IMR-90 (cell line): Measurements from ENCODE around the gene NGEF. TPM values are rescaled to one million over a fixed set of nuclear protein-coding genes. Genes with fewer than 3 reads are reported as not detected.
A peak's percentile ranks its signal among the peaks of the same experiment; 100 is the strongest.

Source experiments
- ATAC-seq: fragments of 200-7000 bp; cut with Tn5 transposase; 2 replicates; pipeline ENCODE4 v1.9.1; 2020; ENCODE audit warnings: low read depth, mild to moderate bottlenecking, moderate library complexity
- BruUV-seq: library from RNA; stranded (reverse); fragments of 400-500 nt; replicated peaks from 2 replicates; lab custom pipeline; 2021; lab: Mats Ljungman, UMichigan
- CTCF ChIA-PET: fragments of 300-600 bp; formaldehyde crosslinking; extraction: SDS; loops from one replicate; lab custom pipeline; 2021; ENCODE audit warnings: antibody characterized with exemption; lab: Yijun Ruan, JAX
- POLR2A ChIA-PET: fragments of 300-600 bp; sonication (Branson Sonifier 250); formaldehyde crosslinking; loops from one replicate; lab custom pipeline; 2022; ENCODE audit warnings: antibody characterized with exemption; ENCODE audit not compliant: unreplicated experiment; lab: Charles Lee
- DNase-seq: peaks from one replicate; pipeline ENCODE4 v3.0.0; 2013
- H2AFZ ChIP-seq: replicated peaks from 2 replicates; pipeline ENCODE3; 2013; ENCODE audit warnings: low read length, mild to moderate bottlenecking; ENCODE audit not compliant: poor library complexity
- H2AK5ac ChIP-seq: 2 replicates; pipeline ENCODE4 v1.6.1; 2013; ENCODE audit warnings: low read depth, low read length, inconsistent platforms
- H2AK9ac ChIP-seq: replicated peaks from 2 replicates; pipeline ENCODE3; 2013; ENCODE audit warnings: mild to moderate bottlenecking, low read depth, low read length, moderate library complexity; ENCODE audit not compliant: poor library complexity
- H2BK120ac ChIP-seq: 2 replicates; pipeline ENCODE4 v1.6.1; 2013; ENCODE audit warnings: low read depth, low read length, inconsistent platforms
- H2BK15ac ChIP-seq: 3 replicates; pipeline ENCODE4 v1.6.1; 2013; ENCODE audit warnings: low read depth, low read length, inconsistent platforms
- H2BK20ac ChIP-seq: 2 replicates; pipeline ENCODE4 v1.6.1; 2013; ENCODE audit warnings: low read depth, mild to moderate bottlenecking, inconsistent platforms, low read length, moderate library complexity
- H2BK5ac ChIP-seq: 2 replicates; pipeline ENCODE4 v1.6.1; 2013; ENCODE audit warnings: mild to moderate bottlenecking, low read depth, low read length, inconsistent platforms; ENCODE audit not compliant: poor library complexity, severe bottlenecking
- H3K14ac ChIP-seq: replicated peaks from 2 replicates; pipeline ENCODE4 v1.6.1; 2013; ENCODE audit warnings: low read depth, low read length, inconsistent platforms
- H3K18ac ChIP-seq: 2 replicates; pipeline ENCODE4 v1.6.1; 2013; ENCODE audit warnings: low read depth, low read length, control low read depth
- H3K23ac ChIP-seq: 2 replicates; pipeline ENCODE4 v1.6.1; 2013; ENCODE audit warnings: low read depth, low read length, inconsistent platforms
- H3K27ac ChIP-seq: 2 replicates; pipeline ENCODE4 v1.5.1; 2013; ENCODE audit warnings: mild to moderate bottlenecking, control low read depth, low read length; ENCODE audit not compliant: insufficient read depth
- H3K27me3 ChIP-seq: 2 replicates; pipeline ENCODE4 v1.6.1; 2013; ENCODE audit warnings: low read length; ENCODE audit not compliant: control insufficient read depth, insufficient read depth
- H3K36me3 ChIP-seq: 2 replicates; pipeline ENCODE4 v1.6.1; 2013; ENCODE audit warnings: low read length, mixed read lengths; ENCODE audit not compliant: control insufficient read depth, insufficient read depth
- H3K4ac ChIP-seq: 2 replicates; pipeline ENCODE4 v1.6.1; 2013; ENCODE audit warnings: low read depth, low read length, inconsistent platforms
- H3K4me1 ChIP-seq: 2 replicates; pipeline ENCODE4 v1.6.1; 2013; ENCODE audit warnings: low read length, mixed read lengths; ENCODE audit not compliant: control insufficient read depth, insufficient read depth
- H3K4me2 ChIP-seq: 2 replicates; pipeline ENCODE4 v1.6.1; 2013; ENCODE audit warnings: low read depth, mild to moderate bottlenecking, control low read depth, low read length, moderate library complexity
- H3K4me3 ChIP-seq: 2 replicates; pipeline ENCODE4 v1.5.1; 2013; ENCODE audit warnings: low read depth, mild to moderate bottlenecking, control low read depth, low read length, moderate library complexity; ENCODE audit not compliant: insufficient read depth
- H3K56ac ChIP-seq: 2 replicates; pipeline ENCODE4 v1.6.1; 2013; ENCODE audit warnings: low read length, inconsistent platforms; ENCODE audit not compliant: insufficient read depth; ENCODE audit errors: extremely low read depth
- H3K79me1 ChIP-seq, 2 experiments: 2 replicates each; pipeline ENCODE4 v1.6.1; 2013; ENCODE audit warnings: low read length in 2 of 2, inconsistent platforms in 1 of 2, low read depth in 1 of 2
- H3K9ac ChIP-seq: 2 replicates; pipeline ENCODE4 v1.6.1; 2013; ENCODE audit warnings: low read depth, low read length, control low read depth
- H3K9me1 ChIP-seq: 2 replicates; pipeline ENCODE4 v1.6.1; 2013; ENCODE audit warnings: low read length, inconsistent platforms; ENCODE audit not compliant: insufficient read depth
- H3K9me3 ChIP-seq: 2 replicates; pipeline ENCODE4 v1.6.1; 2013; ENCODE audit warnings: low read length; ENCODE audit not compliant: control insufficient read depth, insufficient read depth
- H4K20me1 ChIP-seq: 2 replicates; pipeline ENCODE4 v1.6.1; 2013; ENCODE audit warnings: low read length, inconsistent platforms; ENCODE audit not compliant: insufficient read depth
- H4K5ac ChIP-seq: 2 replicates; pipeline ENCODE4 v1.6.1; 2013; ENCODE audit warnings: mild to moderate bottlenecking, low read depth, low read length, control low read depth
- H4K8ac ChIP-seq, 2 experiments: 2 replicates each; pipeline ENCODE4 v1.6.1; 2013; ENCODE audit warnings: low read depth in 2 of 2, low read length in 2 of 2, control low read depth in 1 of 2, inconsistent platforms in 1 of 2
- H4K91ac ChIP-seq: 2 replicates; pipeline ENCODE4 v1.6.1; 2013; ENCODE audit warnings: low read depth, low read length, inconsistent platforms; ENCODE audit not compliant: insufficient read depth
- CHD1 ChIP-seq: IDR thresholded peaks from 2 replicates; pipeline ENCODE4 v1.6.1; 2012; ENCODE audit warnings: low read depth, low read length, improper control_type of control experiment
- CTCF ChIP-seq: conservative IDR thresholded peaks from 2 replicates; pipeline ENCODE4 v1.5.1; 2012; ENCODE audit warnings: mild to moderate bottlenecking, low read depth, low read length, improper control_type of control experiment
- FOS ChIP-seq: fragments of 150-350 bp; IDR thresholded peaks from 2 replicates; pipeline ENCODE4 v1.6.1; 2016; ENCODE audit warnings: low read depth, low read length
- MAZ ChIP-seq: IDR thresholded peaks from 2 replicates; pipeline ENCODE4 v1.6.1; 2012; ENCODE audit warnings: low read depth, mild to moderate bottlenecking, low read length, improper control_type of control experiment, moderate library complexity, borderline replicate concordance
- POLR2A ChIP-seq: IDR thresholded peaks from 2 replicates; pipeline ENCODE4 v1.6.1; 2012; ENCODE audit warnings: mild to moderate bottlenecking, low read depth, low read length
- RAD21 ChIP-seq: IDR thresholded peaks from 2 replicates; pipeline ENCODE4 v1.6.1; 2012; ENCODE audit warnings: low read length, improper control_type of control experiment
- SMC3 ChIP-seq: fragments of 150-350 bp; IDR thresholded peaks from 2 replicates; pipeline ENCODE4 v1.6.1; 2016; ENCODE audit warnings: low read depth, mild to moderate bottlenecking, antibody characterized with exemption, low read length, moderate library complexity
- WGBS, 2 experiments: methylation state at CpG; one replicate each; pipeline versions ENCODE4 v1.1.5 to v1.1.7; 2013; ENCODE audit warnings: missing lambda C conversion rate in 2 of 2; ENCODE audit not compliant: insufficient read length in 1 of 2; ENCODE audit errors: extremely low coverage in 2 of 2; 5-methylcytosine and 5-hydroxymethylcytosine counted together
- dilution Hi-C: fragments of 300-500 bp; cut with HindIII; formaldehyde crosslinking; loops from one replicate; pipeline ENCODE4 v1.14.3; 2018; ENCODE audit warnings: low sequenced_read_pairs; ENCODE audit not compliant: unreplicated experiment
- in situ Hi-C: fragments of 300-500 bp; cut with MboI; formaldehyde crosslinking; loops from 3 replicates; pipeline ENCODE4 v1.14.3; 2019; ENCODE audit warnings: low sequenced_read_pairs, inconsistent platforms, mixed read lengths
- intact Hi-C: fragments of 100-400 bp; cut with micrococcal nuclease; formaldehyde crosslinking; loops from 2 replicates; pipeline ENCODE4 v1.10.0; 2022
- polyA plus RNA-seq, 3 experiments: library from polyadenylated mRNA; depleted of rRNA; stranded (reverse); fragments of >200 nt; gene quantifications; 2 replicates each; pipeline ENCODE4 v1.2.3, GENCODE V29; 2012; ENCODE audit warnings: low replicate concordance in 1 of 3
- total RNA-seq: library from RNA; depleted of rRNA; stranded (reverse); fragments of >200 nt; gene quantifications from 2 replicates; pipeline ENCODE4 v1.2.3, GENCODE V29; 2012

NGEF gene
- total and polyA plus RNA-seq, 2 of the 4 experiments (the other 2 are of a cell fraction) = 1.1 to 1.7 TPM

GRCh38 chr2:233053928-233054784, 41.1 kb upstream of the NGEF start:
- DNase-seq = peak; percentile 23
- dilution Hi-C loops (no loop called here), intact Hi-C loops (loop anchor here (1.0 kb wide), 3 partner anchors 197 to 448 kb away; partner anchors contain the start of gene ATG16L1), in situ Hi-C loops (loop anchor here (10.0 kb wide), 1 partner anchor 199 kb away; no protein-coding TSS in a partner anchor)
- Histone ChIP-seq H2BK20ac (no peak overlapping the region), H3K14ac (no peak overlapping the region), H2AK9ac (peak overlapping the region; percentile 31), H2BK5ac (no peak overlapping the region), H3K27ac (no peak overlapping the region), H3K56ac (no peak overlapping the region), H3K9ac (no peak overlapping the region), H4K91ac (no peak overlapping the region), H3K4ac (no peak overlapping the region), H3K79me1 (no peaks in the 10 kb centered on the region), H3K4me1 (no peaks in the 10 kb centered on the region), H2AFZ (peak overlapping the region; percentile 80), H4K8ac (no peak overlapping the region), H3K9me1 (no peaks in the 10 kb centered on the region), H3K9me3 (no peaks in the 10 kb centered on the region), H2BK120ac (no peak overlapping the region), H3K36me3 (no peaks in the 10 kb centered on the region), H3K23ac (no peak overlapping the region), H2AK5ac (no peak overlapping the region), H3K4me2 (no peak overlapping the region), H2BK15ac (no peak overlapping the region), H3K4me3 (no peak overlapping the region), H3K18ac (no peak overlapping the region), H3K27me3 (peaks cover 28% of the 10 kb centered on the region), H4K20me1 (no peaks in the 10 kb centered on the region), H4K5ac (no peak overlapping the region)
- BruUV-seq = no TSS peak
- ChIA-PET POLR2A (no interaction called here), CTCF (interaction anchor here (0.6 to 1.9 kb wide), 16 partner anchors 8 to 953 kb away, joined by 3 to 7 read pairs (median 3); partner anchors contain the start of gene ATG16L1)
- peak; percentile 87 for ATAC-seq
- TF ChIP-seq SMC3 (peak; percentile 86), CHD1 (no peak), RAD21 (peak; percentile 72), MAZ (no peak), CTCF (peak; percentile 75), POLR2A (no peak), FOS (no peak)
- 23% methylated on average over 14 of the region's 22 CpGs; no CpG with 5 or more reads in 1 of the 2 experiments for WGBS, 2 experiments
